Measurements from ENCODE around the gene LCA5L.
"Not testable (repeated sequence)": the region's sequence is repeated elsewhere in the genome, so short reads cannot be mapped to it uniquely, and the experiment has no call there.

Gene LCA5L

DNA sequence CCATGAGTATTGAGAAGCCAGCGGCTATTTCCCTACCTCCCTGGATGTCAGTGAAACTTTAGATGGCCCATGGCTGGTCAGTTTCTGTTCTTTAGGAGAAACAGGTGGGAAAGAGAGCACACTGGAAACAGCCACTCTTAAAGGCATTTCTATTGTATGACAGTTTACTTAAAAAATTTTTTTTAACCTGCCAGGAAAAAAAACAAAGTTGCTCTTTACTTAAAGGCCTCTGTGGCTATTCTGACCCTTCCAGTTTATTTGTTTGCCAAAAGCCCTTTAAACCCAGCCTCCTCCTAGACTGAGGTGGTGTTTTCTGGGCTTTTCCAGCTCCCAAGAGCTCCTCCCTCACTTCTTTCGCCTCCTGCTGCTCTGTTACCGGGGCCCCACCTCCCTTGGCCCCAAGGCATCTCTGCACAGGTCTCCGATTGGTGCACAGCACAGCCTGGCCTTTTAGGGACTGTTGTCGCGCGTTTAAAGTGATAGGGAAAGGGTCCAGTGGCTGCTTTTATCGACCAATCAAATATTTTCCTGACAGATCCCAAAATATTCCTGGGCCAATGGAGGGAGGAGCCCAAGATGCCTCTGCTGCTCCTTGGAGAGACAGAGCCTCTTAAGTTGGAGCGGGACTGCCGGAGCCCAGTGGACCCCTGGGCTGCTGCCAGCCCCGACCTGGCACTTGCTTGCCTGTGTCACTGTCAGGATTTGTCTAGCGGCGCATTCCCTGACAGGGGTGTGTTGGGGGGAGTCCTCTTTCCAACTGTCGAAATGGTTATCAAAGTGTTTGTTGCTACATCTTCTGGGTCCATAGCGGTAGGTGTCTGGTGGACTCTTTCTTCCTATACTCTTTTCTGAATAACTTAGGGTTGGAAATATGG lies 6.0 kb upstream of the LCA5L start, which contains the start of gene SH3BGR:
Gene SH3BGR, plus strand, starts transcription at position 639 of the 875 bp plus-strand sequence. Its CDS starts 127 bp downstream, at position 766.
- peak; percentile 59 to 68 for DNase-seq

DNA sequence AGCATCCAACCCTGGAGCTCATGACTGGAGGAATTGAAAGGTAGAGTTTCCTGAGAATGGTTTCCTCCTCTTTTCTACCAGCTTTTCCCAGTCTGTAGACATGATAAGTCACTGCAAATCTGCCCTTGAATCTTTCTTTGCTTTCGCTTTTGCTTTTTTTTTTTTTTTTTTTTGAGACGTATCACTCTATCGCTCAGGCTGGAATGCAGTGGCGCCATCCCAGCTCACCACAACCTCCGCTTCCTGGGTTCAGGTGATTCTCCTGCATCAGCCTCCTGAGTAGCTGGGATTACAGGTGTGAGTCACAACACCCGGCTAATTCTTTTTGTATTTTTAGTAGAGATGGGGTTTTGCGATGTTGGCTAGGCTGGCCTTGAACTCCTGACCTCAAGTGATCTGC lies 1.7 kb upstream of the LCA5L start:
- DNase-seq: no peak

DNA sequence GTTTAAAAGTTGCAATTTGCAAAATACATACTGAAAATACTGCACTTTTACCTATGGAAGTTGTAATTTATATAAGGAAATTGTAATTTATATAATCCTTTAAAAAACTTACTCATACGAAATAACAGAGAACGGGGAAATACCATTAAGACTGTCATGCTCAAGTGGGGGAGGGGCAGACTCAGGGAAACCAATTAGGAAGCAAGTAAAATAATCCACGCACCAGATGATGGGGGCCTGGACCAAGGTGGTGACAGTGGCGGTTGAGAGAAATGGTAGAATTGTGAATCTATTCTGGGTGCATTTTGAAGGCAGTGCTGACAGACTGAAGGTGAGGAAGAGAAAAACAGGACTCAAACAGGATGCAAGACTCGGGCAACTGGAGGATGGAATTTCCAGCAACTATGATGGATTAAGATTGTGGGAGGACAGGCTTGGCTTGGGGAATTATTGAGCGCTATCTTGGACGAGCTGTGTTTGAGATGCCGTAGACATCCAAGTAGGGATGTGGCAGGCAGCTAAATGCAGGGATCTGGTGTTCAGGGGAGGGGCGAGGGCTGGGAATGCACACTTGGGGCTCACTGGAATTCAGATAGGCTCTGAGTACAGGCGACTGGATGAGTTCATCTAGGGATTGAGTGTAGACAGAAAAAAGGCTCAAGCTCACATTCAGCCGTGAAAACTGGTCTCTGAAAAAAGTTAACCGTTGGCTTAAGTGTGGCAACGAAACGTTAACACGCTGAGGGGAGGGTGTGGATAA lies 977 bp downstream of the LCA5L start:
- no peak for DNase-seq

DNA sequence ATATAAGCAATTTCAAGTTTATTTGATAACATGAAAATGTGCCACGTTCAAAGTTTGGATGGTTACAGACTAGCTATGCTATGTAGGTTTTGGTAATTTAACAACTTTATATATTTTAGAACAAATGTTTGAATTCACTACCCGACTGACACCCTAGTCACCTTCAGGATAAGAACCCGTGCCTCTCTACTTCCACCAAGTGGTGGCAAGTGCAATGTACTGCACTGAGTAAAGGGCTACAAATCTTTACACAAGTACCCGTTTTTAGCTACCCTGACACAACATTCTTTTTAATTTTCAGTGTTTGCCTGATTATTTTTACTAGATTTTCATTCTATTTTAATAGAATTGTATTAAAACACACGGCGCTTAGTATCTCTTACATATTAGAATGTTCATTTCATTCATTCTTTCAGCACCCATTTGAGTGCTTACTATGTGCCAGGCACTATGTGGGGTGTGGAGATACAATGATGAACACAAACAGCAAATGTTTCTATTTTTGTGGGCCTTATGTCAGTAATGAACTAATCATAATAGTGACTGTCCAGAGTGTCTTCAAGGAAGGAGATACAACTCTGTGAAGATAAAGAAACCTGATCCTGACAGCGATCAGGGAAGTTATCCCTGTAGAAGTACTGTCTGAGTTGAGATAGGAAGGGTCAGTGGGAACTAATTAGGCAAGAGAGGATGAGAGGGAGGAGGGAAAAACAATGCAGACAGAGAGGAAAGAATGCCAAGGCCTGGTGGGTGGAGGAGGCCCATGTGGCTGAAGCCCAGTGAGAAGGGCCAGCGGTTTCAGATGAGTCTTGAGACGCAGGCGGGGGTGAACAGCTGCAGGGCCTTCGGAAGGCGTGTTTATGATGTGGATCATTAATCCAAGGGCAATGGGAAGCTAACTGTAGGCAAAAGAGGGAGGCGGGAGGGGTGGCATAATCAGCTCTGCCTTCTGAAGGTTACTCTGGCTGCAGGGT lies 3.8 kb downstream of the LCA5L start:
- peak in 1 of 2 donors; percentile 41 for DNase-seq

DNA sequence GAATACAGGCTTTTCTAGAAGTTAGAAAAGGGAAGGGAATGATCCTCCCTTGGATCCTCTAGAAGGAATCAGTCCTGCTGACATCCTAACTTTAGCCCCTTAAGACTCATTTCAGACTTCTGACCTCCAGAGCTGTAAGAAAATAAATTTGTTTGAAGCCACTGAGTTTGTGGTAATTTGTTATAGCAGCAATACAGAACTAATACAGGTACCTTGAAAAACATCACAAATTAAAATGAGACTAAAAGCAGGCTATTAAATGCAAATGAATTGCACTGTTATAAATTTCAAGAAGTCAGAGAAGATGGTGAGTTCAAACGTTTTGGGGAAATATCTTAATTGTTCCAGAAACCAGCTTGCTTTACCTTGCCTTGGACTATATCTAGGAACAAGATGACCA lies 6.3 kb downstream of the LCA5L start:
- DNase-seq: no peak

DNA sequence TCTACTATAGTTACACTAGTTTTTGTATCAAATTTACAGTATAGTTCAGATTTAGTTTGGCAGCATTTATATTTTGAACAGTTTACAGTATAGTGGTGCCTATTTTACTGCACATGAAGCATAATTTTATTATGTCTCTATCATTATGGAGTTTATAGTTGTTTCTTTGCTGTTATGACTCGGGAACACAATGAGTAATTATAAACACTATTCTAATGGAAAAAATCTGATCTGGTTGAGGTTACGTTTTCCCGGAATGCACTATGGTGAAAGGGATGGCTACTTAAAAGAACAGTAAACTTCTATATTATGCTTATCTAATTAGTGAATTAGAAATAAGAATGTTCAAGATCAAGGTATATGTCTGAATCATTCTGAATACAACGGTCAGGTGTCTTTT lies 10.6 kb downstream of the LCA5L start:
- DNase-seq: no peak

DNA sequence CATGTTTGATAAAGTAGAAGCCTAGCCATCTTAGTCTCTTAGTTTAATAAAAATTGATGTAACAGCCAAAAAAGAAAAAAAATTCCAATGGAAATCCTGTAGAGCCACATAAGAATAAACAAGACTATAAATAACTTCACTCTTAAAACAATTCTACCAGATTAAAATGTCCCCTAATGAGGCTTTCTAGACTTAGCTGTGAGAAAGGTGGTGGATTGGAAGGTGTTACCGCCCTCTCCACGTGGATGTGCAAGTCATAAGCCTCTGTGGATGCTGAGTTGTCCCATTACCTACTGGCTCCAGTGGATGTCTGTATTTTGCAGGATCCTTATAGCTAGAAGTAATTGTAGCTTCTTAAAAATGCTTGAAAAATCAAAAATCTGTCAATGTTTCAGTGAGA lies 14.6 kb downstream of the LCA5L start:
- no peak for DNase-seq

DNA sequence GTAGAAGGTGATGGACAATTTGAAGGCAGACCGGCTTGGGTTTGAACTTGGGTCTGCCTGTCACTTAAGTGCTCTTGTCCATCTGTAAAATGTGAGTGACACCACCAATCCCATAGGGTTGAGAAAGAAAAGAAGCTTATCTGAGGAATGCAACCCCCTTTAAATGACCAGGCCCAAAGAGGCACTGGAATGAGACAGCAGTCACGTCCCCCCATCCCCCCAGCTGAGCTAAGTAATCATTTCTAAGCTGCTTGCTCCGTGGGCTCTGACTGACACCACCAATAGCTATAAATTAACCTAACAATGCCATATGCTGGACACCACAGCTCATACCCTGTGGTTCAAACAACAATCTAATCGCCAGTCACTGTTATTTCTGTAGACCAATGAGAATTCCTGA lies 15.1 kb downstream of the LCA5L start:
- DNase-seq: no peak

DNA sequence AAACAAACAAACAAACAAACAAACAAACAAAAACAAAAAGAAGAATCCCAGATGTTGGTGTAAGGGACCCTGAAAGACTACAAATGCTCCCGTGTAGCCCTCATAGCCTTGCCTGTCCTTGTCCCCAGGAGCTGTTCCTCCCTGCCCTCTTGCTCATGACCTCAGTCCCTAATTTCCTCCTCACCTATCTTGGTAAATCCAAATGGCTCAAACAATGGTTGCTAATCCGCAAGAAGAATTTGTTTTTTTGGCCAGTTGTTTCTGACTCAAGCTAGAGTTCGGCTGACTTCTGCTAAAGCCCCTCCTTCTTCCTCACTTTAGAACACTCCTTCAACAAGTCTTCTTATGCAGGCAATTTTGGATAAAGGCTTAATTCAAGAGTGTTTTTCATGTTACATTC lies 15.6 kb downstream of the LCA5L start:
- DNase-seq: no peak

DNA sequence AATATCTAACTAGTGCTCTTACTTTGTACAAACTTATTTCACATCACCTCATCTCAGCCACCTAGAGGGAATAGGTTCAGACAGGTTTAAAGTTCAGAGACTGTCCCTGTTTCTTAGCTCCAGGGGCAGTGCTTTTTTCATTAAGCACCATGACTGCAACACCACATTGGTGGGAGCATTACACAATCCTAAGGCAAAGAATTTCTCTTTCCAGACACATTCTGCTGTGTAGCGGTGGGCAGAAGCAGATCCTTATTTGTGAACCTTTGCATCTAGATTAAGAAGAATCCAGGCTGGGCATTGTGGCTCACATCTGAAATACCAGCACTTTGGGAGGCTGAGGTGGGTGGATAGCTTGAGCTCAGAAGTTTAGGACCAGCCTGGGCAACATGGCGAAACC lies 16.1 kb downstream of the LCA5L start:
- DNase-seq: no peak

DNA sequence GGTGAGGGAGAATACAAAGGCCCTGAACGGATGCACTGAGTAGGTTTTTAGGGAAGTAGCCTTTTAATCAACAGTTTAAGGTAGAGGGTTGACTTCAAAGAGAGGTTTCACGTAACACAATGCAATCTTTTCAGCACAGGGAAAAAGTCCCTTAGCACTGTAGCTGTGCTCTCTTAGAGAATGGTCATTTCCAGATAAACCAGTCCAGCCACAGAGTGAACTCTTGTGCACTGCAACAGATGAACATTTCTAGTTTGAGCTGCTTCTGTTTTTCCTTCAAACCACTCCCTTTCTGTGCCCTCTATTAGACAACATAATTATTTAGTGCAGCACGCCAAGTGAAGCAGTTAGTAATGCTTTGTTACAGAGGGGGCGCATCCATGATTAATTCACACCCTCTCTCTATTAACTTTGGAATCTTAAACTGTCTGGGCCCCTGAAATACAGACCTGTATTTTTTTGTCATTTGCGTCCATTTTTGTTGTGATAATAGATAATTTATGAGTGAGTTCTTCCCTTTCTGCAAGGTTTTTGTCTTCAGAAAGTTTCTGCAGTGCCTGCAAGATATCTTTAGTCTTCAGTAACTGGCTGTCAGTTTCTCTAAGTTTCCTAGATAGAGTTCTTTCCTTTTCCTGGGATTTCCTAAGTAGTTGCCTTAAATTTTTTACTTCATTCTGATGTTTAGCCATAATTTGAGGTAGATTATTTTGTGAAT lies 22.9 kb downstream of the LCA5L start:
- no peak for DNase-seq

DNA sequence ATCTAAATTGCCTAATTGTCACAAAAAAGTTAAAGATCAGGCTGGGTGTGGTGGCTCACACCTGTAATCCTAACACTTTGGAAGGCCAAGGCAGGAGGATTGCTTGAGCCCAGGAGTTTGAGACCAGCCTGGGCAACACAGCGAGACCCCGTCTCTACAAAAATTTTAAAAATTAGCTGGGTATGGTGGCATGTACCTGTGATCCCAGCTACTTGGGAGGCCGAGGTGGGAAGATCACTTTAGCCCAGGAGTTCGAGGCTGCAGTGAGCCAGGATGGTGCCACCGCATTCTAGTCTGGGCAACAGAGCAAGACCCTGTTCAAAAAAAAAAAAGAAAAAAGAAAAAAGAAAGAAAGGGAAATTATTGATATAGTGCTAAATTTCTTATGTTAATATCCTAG lies 26.4 kb downstream of the LCA5L start:
- not testable (repeated sequence) for DNase-seq

DNA sequence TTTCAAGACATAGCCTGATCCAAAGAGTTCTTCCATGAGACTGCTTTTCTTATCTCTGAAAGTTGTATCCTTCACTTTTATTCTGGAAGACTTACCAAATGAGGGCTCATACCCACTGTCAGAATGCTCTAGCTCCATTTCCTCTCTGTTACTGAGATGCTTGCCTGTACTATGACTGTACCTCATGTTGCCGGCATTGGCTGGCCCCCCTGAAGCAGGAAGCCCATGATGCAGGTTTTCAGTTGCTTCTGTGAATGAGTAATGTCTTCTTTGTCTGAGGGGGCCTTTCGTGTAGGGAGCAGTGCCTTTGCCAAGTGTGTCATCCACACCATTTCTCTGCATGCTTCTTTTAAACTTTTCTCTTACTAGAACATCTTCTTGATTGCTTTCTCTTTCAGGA lies 39.5 kb downstream of the LCA5L start:
- no peak for DNase-seq

DNA sequence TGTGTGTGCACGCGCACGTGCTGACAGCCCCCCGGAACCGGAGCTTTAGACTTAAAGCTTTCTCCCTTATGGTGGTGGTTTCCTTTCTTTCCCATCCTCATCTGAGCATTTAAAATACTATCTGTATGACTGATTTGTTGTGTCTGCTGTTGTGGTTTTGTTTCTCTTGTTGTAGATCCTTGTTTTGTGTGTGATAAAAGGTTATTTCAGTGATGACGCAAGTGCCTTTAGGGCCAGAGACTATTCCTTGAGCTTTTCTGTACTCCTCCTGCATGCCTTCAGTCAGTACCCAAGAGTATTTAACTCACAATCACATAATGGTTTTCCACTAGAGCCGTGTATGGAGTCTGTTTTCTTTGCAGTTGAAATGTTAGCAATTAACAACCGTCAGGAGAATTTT lies 45.4 kb downstream of the LCA5L start:
- DNase-seq: no peak

DNA sequence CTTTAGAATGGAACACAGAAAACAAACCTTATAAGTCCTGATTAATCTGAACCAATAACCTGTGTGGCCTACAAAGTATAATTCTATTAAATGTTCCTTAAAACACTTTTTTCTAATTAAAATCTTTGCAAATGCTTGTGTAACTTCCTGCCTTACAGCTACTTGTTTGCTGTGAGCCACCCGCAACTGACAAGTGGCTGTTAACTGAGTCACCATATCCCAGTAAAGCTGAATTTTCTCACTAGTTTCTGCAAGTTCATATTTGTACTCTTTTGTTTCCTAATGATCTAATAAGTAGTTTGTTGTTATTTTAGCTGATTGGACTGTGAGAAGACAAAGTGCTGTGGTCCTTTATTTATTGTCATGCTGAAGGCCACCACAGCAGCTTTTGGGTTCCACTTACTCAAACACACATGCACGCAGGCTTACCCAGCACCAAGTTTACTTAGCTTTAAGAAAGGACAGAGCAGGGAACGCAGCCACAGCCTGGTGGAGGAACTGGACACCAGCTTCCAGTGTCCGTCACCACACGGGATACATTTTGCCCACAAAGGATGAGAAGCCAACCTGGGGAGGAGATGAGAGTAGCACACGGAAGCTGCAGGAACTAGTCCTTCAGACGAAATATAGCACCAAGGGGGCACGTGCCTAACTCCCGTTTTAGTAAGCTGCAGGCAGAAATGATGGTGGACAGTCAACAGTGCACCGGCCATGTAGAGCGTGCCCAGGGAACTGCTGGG lies 47.8 kb downstream of the LCA5L start:
- no peak for DNase-seq

DNA sequence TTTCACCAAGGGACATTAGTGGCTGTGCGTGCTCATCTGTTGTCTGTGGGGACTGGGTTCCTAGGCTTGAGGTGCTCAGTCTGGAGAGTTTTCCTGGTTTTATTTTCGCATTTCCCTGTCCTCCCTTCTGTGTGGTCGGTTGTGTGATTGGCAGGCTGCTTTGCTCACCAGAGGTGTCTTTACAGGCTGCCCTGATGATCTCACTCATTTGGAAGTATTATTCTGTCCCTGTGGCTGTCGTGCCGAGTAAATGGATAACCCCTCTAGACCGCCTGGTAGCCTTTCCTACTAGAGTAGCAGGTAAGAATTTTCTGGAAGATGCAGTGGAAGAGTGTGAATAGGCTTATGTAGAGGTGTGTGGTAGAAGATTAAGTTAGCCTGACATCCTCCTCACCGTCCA lies 52.6 kb downstream of the LCA5L start:
- DNase-seq: no peak

DNA sequence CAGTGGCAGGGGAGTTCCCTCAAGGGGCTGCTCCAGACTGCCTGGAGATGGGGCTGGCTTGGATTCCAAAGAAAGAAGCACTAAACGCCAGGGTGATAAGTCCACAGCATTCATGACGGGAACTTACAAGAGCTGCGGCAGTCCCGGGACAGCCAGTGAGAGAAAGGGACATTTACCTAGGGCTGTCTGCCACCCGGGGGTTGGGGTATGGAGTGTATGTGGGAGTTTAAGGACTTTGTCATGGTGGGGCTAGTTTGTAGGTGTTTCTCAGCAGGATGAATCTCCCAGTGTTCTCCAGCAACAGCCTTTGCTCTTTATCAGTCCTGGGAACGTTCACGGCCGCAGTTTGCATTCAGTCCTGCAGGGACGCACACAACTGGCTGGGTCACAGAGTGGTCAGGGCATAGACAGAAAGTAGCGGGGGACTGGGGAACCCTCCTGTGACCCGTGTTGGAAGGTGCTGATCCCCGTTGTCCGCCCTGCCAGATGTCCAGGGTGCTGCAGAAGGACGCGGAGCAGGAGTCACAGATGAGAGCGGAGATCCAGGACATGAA lies 55.3 kb downstream of the LCA5L start:
- no peak for DNase-seq

DNA sequence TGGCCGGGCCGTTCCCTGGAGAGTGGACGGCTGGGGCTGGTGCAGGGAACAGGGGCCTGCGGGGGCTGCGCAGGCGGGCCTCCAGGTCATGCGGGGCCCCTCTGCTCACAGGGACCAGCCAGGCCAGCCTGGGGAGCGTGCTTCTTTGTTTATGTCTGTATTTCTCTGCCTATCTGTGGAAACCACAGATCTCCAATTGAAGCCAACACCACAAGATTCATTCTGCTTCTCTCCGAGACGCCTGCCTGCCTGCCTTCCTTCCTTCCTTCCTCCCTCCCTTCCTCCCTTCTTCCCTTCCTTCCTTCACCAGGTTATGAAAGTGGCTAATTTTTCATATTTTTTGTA lies 56.8 kb downstream of the LCA5L start:
- no peak for DNase-seq

DNA sequence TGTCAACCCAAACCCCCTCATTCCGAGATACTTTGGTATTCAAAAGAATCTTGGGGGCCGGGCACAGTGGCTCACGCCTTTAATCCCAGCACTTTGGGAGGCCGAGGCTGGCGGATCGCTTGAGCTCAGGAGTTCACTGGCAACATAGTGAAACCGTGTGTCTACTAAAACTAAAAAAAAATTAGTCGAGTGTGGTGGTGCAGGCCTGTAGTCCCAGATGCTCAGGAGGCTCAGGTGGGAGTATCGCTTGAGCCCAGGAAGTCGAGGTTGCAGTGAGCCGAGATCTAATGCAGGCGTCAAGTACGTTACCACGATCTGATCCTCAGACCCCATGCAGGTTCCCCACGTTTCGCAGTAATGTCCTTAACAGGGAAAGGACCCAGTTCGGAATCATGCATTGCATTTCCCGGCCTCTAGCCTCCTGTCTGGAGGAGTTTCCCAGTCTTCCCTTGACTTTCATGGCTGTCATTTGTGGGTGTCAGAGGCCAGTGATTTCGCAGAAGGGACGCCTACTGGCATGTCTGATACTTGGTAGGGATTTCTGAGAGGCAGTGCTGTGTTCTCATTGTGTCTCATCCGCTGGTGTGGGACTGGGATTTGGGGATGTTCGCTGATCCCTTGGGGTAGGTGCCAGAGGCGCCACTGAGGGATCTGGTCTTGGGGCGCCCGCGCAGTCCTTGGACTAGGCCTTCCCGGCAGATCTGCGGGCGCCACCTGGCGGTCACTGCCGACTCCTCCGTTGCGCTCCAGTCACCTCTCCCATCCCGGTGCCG lies 57.4 kb downstream of the LCA5L start:
- DNase-seq: peak; percentile 73 to 80

DNA sequence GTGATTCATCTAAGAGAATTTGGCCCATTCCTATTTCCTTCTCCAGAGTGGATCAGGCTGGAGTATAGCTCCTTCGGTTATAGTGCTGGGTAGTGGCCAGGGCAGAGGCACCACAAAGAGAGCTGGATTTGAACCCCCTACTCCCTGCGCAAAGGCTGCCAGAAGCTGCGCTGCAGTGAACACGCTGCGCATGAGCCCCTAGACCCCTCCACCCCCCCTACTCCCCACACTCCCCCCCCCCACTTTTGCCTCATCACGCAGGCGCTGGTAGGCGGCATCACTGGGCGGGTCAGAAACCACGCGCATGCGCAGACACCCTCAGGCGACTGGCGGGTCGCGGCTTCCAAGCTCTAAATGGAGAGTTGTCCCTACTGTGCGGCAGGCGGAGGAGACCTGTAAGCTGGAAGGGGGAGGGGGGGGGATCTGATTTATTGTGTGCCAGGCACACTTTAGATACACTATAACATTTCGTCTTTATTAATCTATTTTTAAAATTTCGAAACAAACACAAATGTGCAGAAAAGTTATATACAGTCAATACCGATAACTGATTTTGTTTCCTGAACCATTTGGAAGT lies 58.0 kb downstream of the LCA5L start:
- DNase-seq: peak; percentile 70 to 87
